HG03196 (cell line): ENCODE data around the gene ALKAL2.

Source experiments
- ATAC-seq: cut with Tn5 transposase; IDR thresholded peaks from one replicate; pipeline ENCODE4 v1.9.1; 2021; ENCODE audit not compliant: unreplicated experiment

Gene ALKAL2

GRCh38 chr2:249538-250042 lies 38.3 kb downstream of the ALKAL2 start:
- ATAC-seq, result no peak

GRCh38 chr2:248724-249123 lies 39.2 kb downstream of the ALKAL2 start:
- no peak for ATAC-seq

GRCh38 chr2:246489-247144 lies 41.3 kb downstream of the ALKAL2 start:
- no peak for ATAC-seq

GRCh38 chr2:244547-244946 lies 43.3 kb downstream of the ALKAL2 start:
- ATAC-seq, result no peak

DNA sequence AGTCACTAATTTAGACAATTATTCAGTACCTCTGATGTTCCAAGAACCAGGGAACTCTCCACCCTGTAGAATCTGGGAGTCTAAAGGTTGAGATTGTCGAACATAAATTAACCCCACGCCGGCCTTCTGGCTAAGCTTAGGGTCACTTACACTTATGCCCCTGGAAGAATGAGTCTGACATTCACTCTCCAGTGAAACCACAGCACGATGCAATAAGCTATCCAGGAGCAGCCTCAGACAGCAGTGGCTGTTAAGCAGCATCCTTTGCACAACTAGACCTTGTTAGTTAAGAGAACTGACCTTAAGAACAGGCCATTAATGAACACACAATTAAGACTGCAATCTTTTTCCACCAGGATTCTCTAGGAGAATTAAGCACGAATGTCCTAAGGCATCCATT lies 49.0 kb downstream of the ALKAL2 start:
- ATAC-seq, result no peak

DNA sequence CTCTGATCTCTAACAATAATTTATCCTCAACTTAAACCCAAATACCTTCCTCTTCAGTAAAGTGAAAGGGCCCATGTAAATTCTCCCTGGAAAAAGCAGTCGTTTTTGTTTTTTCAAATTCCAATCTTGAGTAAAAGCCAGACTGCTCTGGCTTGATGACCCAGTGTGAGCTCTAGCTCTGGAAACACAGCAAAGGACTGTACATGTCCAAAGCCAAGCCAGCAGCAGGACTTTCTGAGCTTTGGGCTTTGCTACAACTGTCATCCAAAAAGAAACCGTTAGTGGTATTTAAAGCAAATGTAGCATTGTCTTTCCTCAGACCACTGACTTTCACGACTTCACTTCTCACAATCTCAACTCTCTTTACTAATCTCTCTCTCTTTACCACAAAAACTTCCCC lies 49.5 kb downstream of the ALKAL2 start:
- no peak for ATAC-seq

- ATAC-seq, result no peak
Measured at GRCh38 chr2:237878-238277, 50.0 kb downstream of the ALKAL2 start.

GRCh38 chr2:236993-237539 lies 50.8 kb downstream of the ALKAL2 start:
- no peak for ATAC-seq

DNA sequence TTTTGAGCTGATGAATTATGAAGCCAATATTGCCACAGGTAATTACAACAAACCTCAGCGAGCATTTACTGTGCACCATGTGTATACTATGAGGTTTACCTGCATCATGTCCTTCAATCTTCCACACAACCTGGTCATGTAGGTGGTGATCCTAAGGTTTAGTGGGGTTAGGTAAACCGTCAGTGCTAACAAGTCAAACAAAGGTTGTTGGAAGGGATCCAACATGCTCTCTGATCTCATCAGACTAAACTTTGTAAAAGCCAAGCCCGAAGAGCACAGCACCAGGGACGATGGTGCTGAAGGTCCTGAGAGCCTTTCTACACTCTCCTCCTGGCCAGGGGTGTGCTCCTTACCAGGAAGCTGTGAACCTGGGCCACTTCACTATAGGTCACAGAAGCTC lies 53.5 kb downstream of the ALKAL2 start:
- no peak for ATAC-seq

DNA sequence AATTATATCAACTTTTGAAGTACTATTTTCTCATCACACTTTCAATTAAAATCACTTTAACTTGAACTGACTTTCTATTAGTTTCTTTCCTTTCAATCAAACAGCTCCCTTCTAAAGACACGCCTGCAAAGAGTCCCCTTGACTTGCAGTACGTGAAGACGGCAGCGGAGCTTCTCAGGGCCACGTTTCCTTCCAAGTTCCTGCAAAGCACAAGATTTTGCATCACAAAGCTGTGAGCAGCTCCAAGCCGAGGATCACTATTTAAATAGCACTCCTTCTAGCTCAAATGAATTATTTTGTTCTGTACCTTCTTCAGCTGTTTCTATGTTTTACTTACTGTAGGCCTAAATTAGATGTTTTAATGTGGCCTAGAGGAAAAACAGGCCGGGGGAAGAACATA lies 54.9 kb downstream of the ALKAL2 start:
- no peak for ATAC-seq

DNA sequence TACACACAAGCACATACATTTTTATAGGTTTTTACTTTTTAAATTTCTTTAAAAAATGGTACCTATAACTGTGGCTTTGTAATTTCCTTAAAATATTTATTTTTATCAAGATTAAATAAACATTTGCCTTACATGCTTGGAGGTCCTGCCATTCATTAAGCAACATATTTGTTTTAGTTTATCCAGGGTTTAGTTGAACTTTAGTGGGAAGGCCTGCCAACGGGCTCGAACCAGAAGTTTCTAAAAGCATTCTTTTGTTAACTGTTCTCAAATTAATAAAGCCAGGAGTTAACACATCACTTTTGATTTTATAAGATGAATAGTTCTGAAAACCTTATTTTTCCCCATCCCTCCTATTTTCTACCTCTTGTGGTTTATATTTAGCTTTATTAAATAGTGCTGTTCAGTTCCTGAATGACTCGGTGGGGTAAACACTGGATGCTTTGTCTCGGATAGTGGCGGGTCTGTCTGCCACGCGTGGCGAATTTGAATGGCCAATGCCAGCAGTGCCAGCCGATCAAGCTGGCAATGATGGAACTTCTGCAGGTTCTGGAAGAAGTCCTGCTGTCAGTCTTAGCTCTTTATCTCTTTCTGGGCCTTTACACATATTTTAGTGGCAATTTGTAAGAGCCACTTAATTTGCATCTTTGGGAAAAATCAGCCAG lies 56.2 kb downstream of the ALKAL2 start:
- no peak for ATAC-seq
